ENCODE measurements around the gene LCE1E.

LCE1E gene

DNA sequence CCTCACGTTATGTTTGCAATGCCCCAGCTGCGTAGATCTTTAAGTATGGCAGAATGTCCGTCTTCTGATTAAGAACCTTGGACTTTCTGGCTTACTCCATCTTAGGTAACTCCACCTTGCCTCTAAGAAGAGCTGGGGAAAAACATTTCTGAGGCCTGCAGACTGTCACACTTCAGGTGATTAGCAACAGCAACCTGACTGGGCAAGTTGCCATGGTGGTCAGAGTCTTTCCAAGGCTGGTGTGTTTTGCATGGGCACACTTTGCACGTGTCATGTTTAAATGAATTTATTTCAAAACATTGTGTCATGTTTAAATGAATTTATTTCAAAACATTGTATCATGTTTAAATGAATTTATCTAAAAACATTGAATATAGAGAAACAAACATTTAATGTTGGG lies 27.4 kb upstream of the LCE1E start:
- TF ChIP-seq, protein P1, sequence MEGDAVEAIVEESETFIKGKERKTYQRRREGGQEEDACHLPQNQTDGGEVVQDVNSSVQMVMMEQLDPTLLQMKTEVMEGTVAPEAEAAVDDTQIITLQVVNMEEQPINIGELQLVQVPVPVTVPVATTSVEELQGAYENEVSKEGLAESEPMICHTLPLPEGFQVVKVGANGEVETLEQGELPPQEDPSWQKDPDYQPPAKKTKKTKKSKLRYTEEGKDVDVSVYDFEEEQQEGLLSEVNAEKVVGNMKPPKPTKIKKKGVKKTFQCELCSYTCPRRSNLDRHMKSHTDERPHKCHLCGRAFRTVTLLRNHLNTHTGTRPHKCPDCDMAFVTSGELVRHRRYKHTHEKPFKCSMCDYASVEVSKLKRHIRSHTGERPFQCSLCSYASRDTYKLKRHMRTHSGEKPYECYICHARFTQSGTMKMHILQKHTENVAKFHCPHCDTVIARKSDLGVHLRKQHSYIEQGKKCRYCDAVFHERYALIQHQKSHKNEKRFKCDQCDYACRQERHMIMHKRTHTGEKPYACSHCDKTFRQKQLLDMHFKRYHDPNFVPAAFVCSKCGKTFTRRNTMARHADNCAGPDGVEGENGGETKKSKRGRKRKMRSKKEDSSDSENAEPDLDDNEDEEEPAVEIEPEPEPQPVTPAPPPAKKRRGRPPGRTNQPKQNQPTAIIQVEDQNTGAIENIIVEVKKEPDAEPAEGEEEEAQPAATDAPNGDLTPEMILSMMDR (IDR thresholded peaks at IDR 0.05; ENCODE audit: control insufficient read depth, insufficient read depth, low read depth, low read length, missing control alignments): no peak
- H3K4me3 ChIP-seq (ENCODE audit: control insufficient read depth, low read depth, low read length): no peak overlapping the region
- DNase-seq (ENCODE audit: low read depth): no peak

- H3K4me3 ChIP-seq (ENCODE audit: control insufficient read depth, low read depth, low read length): no peak overlapping the region
- TF ChIP-seq, protein P1 (IDR thresholded peaks at IDR 0.05; ENCODE audit: control insufficient read depth, insufficient read depth, low read depth, low read length, missing control alignments): no peak
- no peak for DNase-seq (ENCODE audit: low read depth)
Measured at GRCh38 chr1:152759453-152760173, 26.4 kb upstream of the LCE1E start.

GRCh38 chr1:152760551-152761190 lies 25.4 kb upstream of the LCE1E start:
- no peak for DNase-seq (ENCODE audit: low read depth)
- TF ChIP-seq, protein P1 (IDR thresholded peaks at IDR 0.05; ENCODE audit: control insufficient read depth, insufficient read depth, low read depth, low read length, missing control alignments): no peak
- H3K4me3 ChIP-seq (ENCODE audit: control insufficient read depth, low read depth, low read length): no peak overlapping the region

DNA sequence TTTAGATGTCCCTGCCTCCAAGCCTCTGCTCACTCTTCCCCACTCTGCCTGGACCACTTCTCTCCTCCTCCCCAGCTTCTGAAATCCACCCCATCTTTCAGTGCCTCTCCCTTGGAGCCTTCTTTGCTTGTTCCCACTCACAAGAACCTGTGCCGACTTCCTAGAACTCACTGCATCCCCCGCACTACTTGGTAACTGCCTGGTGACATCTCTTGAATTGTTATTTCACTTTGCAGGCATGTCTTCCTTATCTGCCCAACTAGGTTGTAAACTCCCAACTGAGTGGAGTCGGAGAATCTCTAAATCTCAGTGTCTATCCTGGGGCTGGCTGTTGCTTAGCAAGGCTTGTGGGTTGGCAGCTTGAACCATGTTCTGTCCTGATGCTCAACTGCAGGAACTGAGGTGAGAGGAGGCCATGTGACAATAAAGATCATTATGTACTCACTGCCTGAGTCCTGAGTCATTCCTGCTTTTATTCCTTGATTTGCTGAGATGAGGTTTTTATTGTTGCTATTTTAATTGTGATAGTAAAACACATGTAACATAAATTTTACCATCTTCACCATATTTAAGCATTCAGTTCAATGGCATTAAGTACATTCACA lies 24.3 kb upstream of the LCE1E start:
- no peak for DNase-seq (ENCODE audit: low read depth)
- H3K4me3 ChIP-seq (ENCODE audit: control insufficient read depth, low read depth, low read length): no peak overlapping the region
- TF ChIP-seq, protein P1 (IDR thresholded peaks at IDR 0.05; ENCODE audit: control insufficient read depth, insufficient read depth, low read depth, low read length, missing control alignments): no peak

GRCh38 chr1:152768847-152769533 lies 17.1 kb upstream of the LCE1E start:
- no peak overlapping the region for H3K4me3 ChIP-seq (ENCODE audit: control insufficient read depth, low read depth, low read length)
- TF ChIP-seq, protein P1 (IDR thresholded peaks at IDR 0.05; ENCODE audit: control insufficient read depth, insufficient read depth, low read depth, low read length, missing control alignments): no peak
- DNase-seq (ENCODE audit: low read depth): no peak

DNA sequence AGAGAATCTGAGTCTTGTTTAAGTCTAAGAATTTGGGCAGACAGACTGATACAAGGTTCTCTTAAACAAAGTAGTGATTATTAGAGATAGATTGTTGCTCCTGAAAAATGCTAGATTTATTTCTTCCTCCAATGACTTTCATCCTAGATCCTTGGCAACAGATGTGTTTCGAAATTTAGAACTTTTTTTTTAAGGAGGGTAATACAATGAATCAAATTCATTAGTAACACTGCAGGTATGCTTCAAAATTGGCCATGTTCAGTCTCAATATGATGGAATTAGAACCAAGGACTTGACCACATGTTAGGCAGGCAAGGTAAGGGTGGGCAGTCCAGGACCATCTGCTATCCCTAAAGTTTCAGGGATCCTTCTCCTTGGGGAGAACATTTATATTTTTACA lies 15.6 kb upstream of the LCE1E start:
- no peak for DNase-seq (ENCODE audit: low read depth)
- H3K4me3 ChIP-seq (ENCODE audit: control insufficient read depth, low read depth, low read length): no peak overlapping the region
- TF ChIP-seq, protein P1 (IDR thresholded peaks at IDR 0.05; ENCODE audit: control insufficient read depth, insufficient read depth, low read depth, low read length, missing control alignments): no peak
